ENCODE measurements around the gene ARHGAP22. TPM values are rescaled to one million over a fixed set of nuclear protein-coding genes. Genes with fewer than 3 reads are reported as not detected.

Gene ARHGAP22
- total RNA-seq, 4 donors from 2014 or later, result 0.26 to 3.6 (median 3.0) TPM; not detected in 1

GRCh38 chr10:48464121-48464870, 140.6 kb downstream of the ARHGAP22 start:
- peaks cover 0 to 5% of the 10 kb centered on the region in 2 donors for H3K4me1 ChIP-seq
- peak in 1 of 2 donors; percentile 13 for DNase-seq
- H3K4me3 ChIP-seq, result no peak overlapping the region
- H3K27ac ChIP-seq, result peak overlapping the region; percentile 5 to 30
- H3K9me3 ChIP-seq, result no peaks in the 10 kb centered on the region
- no peak for TF ChIP-seq POLR2A (IDR thresholded peaks at IDR 0.05)
- TF ChIP-seq, protein P1, sequence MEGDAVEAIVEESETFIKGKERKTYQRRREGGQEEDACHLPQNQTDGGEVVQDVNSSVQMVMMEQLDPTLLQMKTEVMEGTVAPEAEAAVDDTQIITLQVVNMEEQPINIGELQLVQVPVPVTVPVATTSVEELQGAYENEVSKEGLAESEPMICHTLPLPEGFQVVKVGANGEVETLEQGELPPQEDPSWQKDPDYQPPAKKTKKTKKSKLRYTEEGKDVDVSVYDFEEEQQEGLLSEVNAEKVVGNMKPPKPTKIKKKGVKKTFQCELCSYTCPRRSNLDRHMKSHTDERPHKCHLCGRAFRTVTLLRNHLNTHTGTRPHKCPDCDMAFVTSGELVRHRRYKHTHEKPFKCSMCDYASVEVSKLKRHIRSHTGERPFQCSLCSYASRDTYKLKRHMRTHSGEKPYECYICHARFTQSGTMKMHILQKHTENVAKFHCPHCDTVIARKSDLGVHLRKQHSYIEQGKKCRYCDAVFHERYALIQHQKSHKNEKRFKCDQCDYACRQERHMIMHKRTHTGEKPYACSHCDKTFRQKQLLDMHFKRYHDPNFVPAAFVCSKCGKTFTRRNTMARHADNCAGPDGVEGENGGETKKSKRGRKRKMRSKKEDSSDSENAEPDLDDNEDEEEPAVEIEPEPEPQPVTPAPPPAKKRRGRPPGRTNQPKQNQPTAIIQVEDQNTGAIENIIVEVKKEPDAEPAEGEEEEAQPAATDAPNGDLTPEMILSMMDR (IDR thresholded peaks at IDR 0.05), result no peak
- no peaks in the 10 kb centered on the region for H3K27me3 ChIP-seq
- no peaks in the 10 kb centered on the region for H3K36me3 ChIP-seq
- intact Hi-C loops (cut with DNase I; ENCODE audit: low total_unique reads), result no loop called here

DNA sequence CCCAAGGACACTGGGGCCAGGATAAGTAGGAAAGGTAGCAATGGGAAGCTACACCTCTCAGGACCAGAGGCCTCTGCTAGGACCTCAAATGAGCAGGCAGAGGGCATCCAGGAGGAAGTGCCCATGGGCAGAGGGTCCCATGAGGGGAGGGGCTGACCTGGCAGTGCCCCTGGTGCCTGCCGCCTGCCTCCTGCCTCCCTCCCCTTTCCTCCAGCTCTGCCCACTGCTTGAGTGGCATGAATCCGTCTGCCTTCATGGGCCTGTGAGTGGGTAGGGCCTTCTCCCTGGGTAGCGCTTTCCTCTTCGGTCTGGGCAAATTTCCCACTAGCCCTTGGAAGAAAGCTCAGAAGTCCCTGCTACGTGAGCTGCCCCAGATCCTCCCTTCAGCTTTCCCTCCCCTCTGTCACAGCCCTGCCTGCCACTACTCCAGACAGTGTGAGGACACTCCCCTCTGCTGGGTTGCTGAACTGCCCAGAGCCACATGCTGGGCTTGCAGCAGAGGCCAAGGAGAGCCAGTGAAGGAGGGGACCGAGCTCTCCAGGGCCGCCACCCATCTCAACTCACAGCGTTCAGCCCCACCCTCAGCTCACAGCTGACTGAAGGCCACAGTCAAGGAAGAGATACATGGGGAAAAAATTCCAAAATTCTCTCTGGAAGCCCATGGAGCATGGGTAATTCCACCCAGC, 141.4 kb downstream of the ARHGAP22 start:
- Histone ChIP-seq H3K27ac (peak overlapping the region; percentile 13 to 29), H3K27me3 (no peaks in the 10 kb centered on the region), H3K4me1 (peaks cover 0 to 5% of the 10 kb centered on the region in 2 donors), H3K9me3 (no peaks in the 10 kb centered on the region), H3K4me3 (no peak overlapping the region), H3K36me3 (no peaks in the 10 kb centered on the region)
- intact Hi-C loops (cut with DNase I; ENCODE audit: low total_unique reads), result no loop called here
- TF ChIP-seq, protein P1 (IDR thresholded peaks at IDR 0.05), result no peak
- TF ChIP-seq POLR2A (IDR thresholded peaks at IDR 0.05), result no peak
- peak in 1 of 2 donors; percentile 12 for DNase-seq

DNA sequence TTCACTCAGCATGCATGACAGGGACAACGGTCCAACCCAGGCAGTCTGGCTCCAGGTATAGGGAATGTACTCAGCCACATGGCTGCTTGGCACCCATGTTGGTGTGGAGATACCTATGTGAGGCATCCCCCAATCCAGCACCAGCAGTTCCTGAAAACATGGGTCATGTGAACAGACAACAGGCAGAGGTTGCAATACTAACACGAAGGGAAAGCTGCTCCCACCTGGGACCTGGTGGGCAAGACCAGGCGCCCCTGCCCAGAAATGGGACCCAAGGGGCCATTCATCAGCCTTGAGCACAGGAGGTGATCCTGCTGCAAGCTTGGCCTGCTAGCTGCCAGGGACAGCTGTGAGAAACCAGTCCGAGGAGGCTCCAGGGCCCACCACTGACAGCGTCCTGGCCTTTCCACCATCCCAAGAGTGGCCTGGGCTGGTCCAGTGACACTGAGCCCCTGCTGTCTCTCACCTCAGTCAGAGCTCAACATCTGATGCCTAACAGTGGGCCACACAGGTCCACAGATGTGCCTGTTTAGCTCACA, 142.3 kb downstream of the ARHGAP22 start:
- Histone ChIP-seq H3K27ac (no peak overlapping the region), H3K4me1 (peaks cover 0 to 5% of the 10 kb centered on the region in 2 donors), H3K9me3 (no peaks in the 10 kb centered on the region), H3K4me3 (no peak overlapping the region), H3K36me3 (no peaks in the 10 kb centered on the region), H3K27me3 (no peaks in the 10 kb centered on the region)
- TF ChIP-seq POLR2A (IDR thresholded peaks at IDR 0.05), result no peak
- TF ChIP-seq, protein P1 (IDR thresholded peaks at IDR 0.05), result no peak
- no peak for DNase-seq
- intact Hi-C loops (cut with DNase I; ENCODE audit: low total_unique reads), result no loop called here

GRCh38 chr10:48461623-48462481, 143.0 kb downstream of the ARHGAP22 start:
- H3K9me3 ChIP-seq, result no peaks in the 10 kb centered on the region
- intact Hi-C loops (cut with DNase I; ENCODE audit: low total_unique reads), result no loop called here
- H3K4me1 ChIP-seq, result peaks cover 0 to 5% of the 10 kb centered on the region in 2 donors
- H3K4me3 ChIP-seq, result no peak overlapping the region
- H3K27me3 ChIP-seq, result no peaks in the 10 kb centered on the region
- TF ChIP-seq, protein P1 (IDR thresholded peaks at IDR 0.05), result no peak
- TF ChIP-seq POLR2A (IDR thresholded peaks at IDR 0.05), result no peak
- H3K36me3 ChIP-seq, result no peaks in the 10 kb centered on the region
- no peak overlapping the region for H3K27ac ChIP-seq
- peak in 1 of 2 donors; percentile 12 for DNase-seq
